ENCODE results near the gene S100A11.

- no peak for TF ChIP-seq CTCF (IDR thresholded peaks at IDR 0.05)
- no peak for TF ChIP-seq POLR2A (IDR thresholded peaks at IDR 0.05)
- no peak for TF ChIP-seq POLR2AphosphoS5 (IDR thresholded peaks at IDR 0.05; ENCODE audit: insufficient read depth in 1 of 2, low read depth in 1 of 2)
Measured at GRCh38 chr1:152002960-152003359, 33.8 kb downstream of the S100A11 start.

All from vagina (tissue), 2 donors.